ENCODE measurements around the gene ZNF646. TPM values are rescaled to one million over a fixed set of nuclear protein-coding genes. Genes with fewer than 3 reads are reported as not detected.

The ZNF646 gene
- total and polyA plus RNA-seq, 2 donors (not counting 3 experiments of a cell fraction or from before 2014, with no cell fraction given), result 4.1 to 15.9 TPM

DNA sequence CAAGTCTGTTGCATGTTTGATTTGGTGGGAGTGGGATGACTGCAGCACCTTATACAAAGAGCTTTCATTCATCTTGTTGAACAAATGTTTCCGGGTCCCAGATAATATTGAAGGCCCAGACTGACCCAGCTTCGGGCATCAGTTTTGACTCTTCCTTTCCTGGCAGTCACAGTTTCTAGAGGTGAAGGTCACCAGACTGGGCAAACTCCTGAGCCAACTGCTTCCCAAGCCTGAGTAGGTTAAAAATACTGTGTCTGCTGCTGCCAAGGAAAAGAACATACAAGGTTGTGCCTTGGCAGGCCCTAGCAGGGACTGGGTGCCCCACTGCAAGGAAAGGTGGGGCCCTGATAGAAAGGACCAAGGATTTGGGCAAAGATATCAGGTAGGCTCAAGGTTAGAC, 38.5 kb downstream of the ZNF646 start:
- no peak for FAIRE-seq
- BruUV-seq (replicated peaks), result no TSS peak
- H3K4me3 ChIP-seq (replicated peaks in 1 of 3; ENCODE audit: insufficient read depth in 1 of 3, low read depth in 1 of 3, low read length in 3 of 3), result no peak overlapping the region
- no peaks in the 10 kb centered on the region for H3K9me1 ChIP-seq (replicated peaks; ENCODE audit: control insufficient read depth, extremely low read depth, insufficient read depth, low read length)
- ChIA-PET POLR2A (no interaction called here), CTCF (no interaction called here)
- peaks cover 11% of the 10 kb centered on the region for H3K79me2 ChIP-seq (ENCODE audit: control insufficient read depth, insufficient read depth, low read length)
- no peaks in the 10 kb centered on the region for H4K20me1 ChIP-seq (replicated peaks; ENCODE audit: control insufficient read depth, extremely low read depth, insufficient read depth, low read length)
- TF ChIP-seq MYC (IDR thresholded peaks at IDR 0.05; ENCODE audit: low read depth, low read length) (no peak), CTCF (IDR thresholded peaks at IDR 0.05; ENCODE audit: extremely low read depth in 1 of 2, insufficient read depth in 1 of 2, low read depth in 1 of 2, low read length in 2 of 2) (no peak), GATA2 (IDR thresholded peaks at IDR 0.05; ENCODE audit: insufficient read depth, insufficient read length, low read depth, low read length) (no peak), POLR2A (IDR thresholded peaks at IDR 0.05; ENCODE audit: low read depth, low read length) (no peak), EZH2 (IDR thresholded peaks at IDR 0.05; ENCODE audit: borderline replicate concordance, low read depth, low read length, severe bottlenecking) (no peak), JUN (IDR thresholded peaks at IDR 0.05; ENCODE audit: borderline replicate concordance, insufficient read depth, insufficient read length, low read depth) (no peak), MAX (IDR thresholded peaks at IDR 0.05; ENCODE audit: insufficient read depth, insufficient read length) (no peak), POLR2AphosphoS5 (IDR thresholded peaks at IDR 0.05; ENCODE audit: insufficient read depth, low read depth, low read length) (no peak)
- H3K9me3 ChIP-seq (replicated peaks; ENCODE audit: control insufficient read depth, insufficient read depth, low read length), result no peaks in the 10 kb centered on the region
- no peak for DNase-seq (ENCODE audit: low read depth, low spot score)
- intact Hi-C loops (cut with micrococcal nuclease) (no loop called here), dilution Hi-C loops (cut with MboI; ENCODE audit: extremely low pct_ligation_motif_present, low sequenced_read_pairs) (no loop called here)
- no peak overlapping the region for H3K27ac ChIP-seq (ENCODE audit: insufficient read depth, low read depth, low read length)
- H3K27me3 ChIP-seq (ENCODE audit: control insufficient read depth in 2 of 2, insufficient read depth in 2 of 2, low read length in 2 of 2), result no peaks in the 10 kb centered on the region
- H3K9ac ChIP-seq (replicated peaks; ENCODE audit: extremely low read depth, insufficient read depth, low read length), result no peak overlapping the region
- H3K4me2 ChIP-seq (ENCODE audit: insufficient read depth, low read length), result no peak overlapping the region
- peaks cover 10 to 31% of the 10 kb centered on the region in 2 experiments for H3K36me3 ChIP-seq (ENCODE audit: control insufficient read depth in 2 of 2, extremely low read depth in 1 of 2, insufficient read depth in 2 of 2, low read length in 2 of 2)
- peaks cover 12% of the 10 kb centered on the region for H3K4me1 ChIP-seq (ENCODE audit: control insufficient read depth, extremely low read depth, insufficient read depth, low read length)
- H2AFZ ChIP-seq (ENCODE audit: low read depth, low read length), result no peak overlapping the region

Measured in endothelial cell of umbilical vein (primary cell).